ENCODE data around the gene RBMS1.
A peak's percentile ranks its signal among the peaks of the same experiment; 100 is the strongest.

The RBMS1 gene

GRCh38 chr2:160415991-160416390 lies 77.6 kb downstream of the RBMS1 start:
- peaks cover 83% of the 10 kb centered on the region for H3K27me3 ChIP-seq (ENCODE audit: low read depth, low read length)
- H2AFZ ChIP-seq (ENCODE audit: low read depth, low read length), result no peak overlapping the region
- no peaks in the 10 kb centered on the region for H3K9me3 ChIP-seq (ENCODE audit: insufficient read depth, low read length)
- no peak overlapping the region for H3K9ac ChIP-seq (ENCODE audit: low read length)
- H4K20me1 ChIP-seq (ENCODE audit: insufficient read depth, low read length), result no peaks in the 10 kb centered on the region
- no peak overlapping the region for H3K27ac ChIP-seq (ENCODE audit: low read length)
- TF ChIP-seq CTCF (IDR thresholded peaks at IDR 0.05; ENCODE audit: low read depth, low read length) (no peak), EZH2phosphoT487 (IDR thresholded peaks at IDR 0.05; ENCODE audit: low read depth) (no peak)
- H3K36me3 ChIP-seq (replicated peaks; ENCODE audit: low read depth, low read length), result no peaks in the 10 kb centered on the region
- peaks cover 17% of the 10 kb centered on the region for H3K4me1 ChIP-seq (ENCODE audit: low read length)
- H3K4me2 ChIP-seq (ENCODE audit: low read length), result no peak overlapping the region
- H3K4me3 ChIP-seq (ENCODE audit: low read length), result no peak overlapping the region
- H3K79me2 ChIP-seq (ENCODE audit: low read length), result no peaks in the 10 kb centered on the region

GRCh38 chr2:160411955-160412354 lies 81.7 kb downstream of the RBMS1 start:
- Histone ChIP-seq H3K9ac (ENCODE audit: low read length) (no peak overlapping the region), H3K4me2 (ENCODE audit: low read length) (peak overlapping the region; percentile 43), H2AFZ (ENCODE audit: low read depth, low read length) (no peak overlapping the region), H4K20me1 (ENCODE audit: insufficient read depth, low read length) (no peaks in the 10 kb centered on the region), H3K79me2 (ENCODE audit: low read length) (no peaks in the 10 kb centered on the region), H3K27me3 (ENCODE audit: low read depth, low read length) (peaks cover 68% of the 10 kb centered on the region), H3K36me3 (replicated peaks; ENCODE audit: low read depth, low read length) (no peaks in the 10 kb centered on the region), H3K4me3 (ENCODE audit: low read length) (0 out of 2 replicates have a peak overlapping the region, but pooled peaks have one; percentile 3), H3K9me3 (ENCODE audit: insufficient read depth, low read length) (no peaks in the 10 kb centered on the region), H3K27ac (ENCODE audit: low read length) (no peak overlapping the region), H3K4me1 (ENCODE audit: low read length) (peaks cover 22% of the 10 kb centered on the region)
- TF ChIP-seq EZH2phosphoT487 (IDR thresholded peaks at IDR 0.05; ENCODE audit: low read depth) (no peak), CTCF (IDR thresholded peaks at IDR 0.05; ENCODE audit: low read depth, low read length) (no peak)

- no peak overlapping the region for H3K4me3 ChIP-seq (ENCODE audit: low read length)
- H3K4me1 ChIP-seq (ENCODE audit: low read length), result peaks cover 27% of the 10 kb centered on the region
- H3K9me3 ChIP-seq (ENCODE audit: insufficient read depth, low read length), result no peaks in the 10 kb centered on the region
- H4K20me1 ChIP-seq (ENCODE audit: insufficient read depth, low read length), result no peaks in the 10 kb centered on the region
- no peak overlapping the region for H3K9ac ChIP-seq (ENCODE audit: low read length)
- no peak overlapping the region for H3K27ac ChIP-seq (ENCODE audit: low read length)
- H3K79me2 ChIP-seq (ENCODE audit: low read length), result no peaks in the 10 kb centered on the region
- peaks cover 62% of the 10 kb centered on the region for H3K27me3 ChIP-seq (ENCODE audit: low read depth, low read length)
- TF ChIP-seq CTCF (IDR thresholded peaks at IDR 0.05; ENCODE audit: low read depth, low read length) (no peak), EZH2phosphoT487 (IDR thresholded peaks at IDR 0.05; ENCODE audit: low read depth) (no peak)
- no peak overlapping the region for H2AFZ ChIP-seq (ENCODE audit: low read depth, low read length)
- H3K36me3 ChIP-seq (replicated peaks; ENCODE audit: low read depth, low read length), result no peaks in the 10 kb centered on the region
- H3K4me2 ChIP-seq (ENCODE audit: low read length), result peak overlapping the region; percentile 43
Measured at GRCh38 chr2:160411167-160411566, 82.4 kb downstream of the RBMS1 start.

GRCh38 chr2:160409480-160409879 lies 84.1 kb downstream of the RBMS1 start:
- no peak overlapping the region for H3K4me3 ChIP-seq (ENCODE audit: low read length)
- TF ChIP-seq CTCF (IDR thresholded peaks at IDR 0.05; ENCODE audit: low read depth, low read length) (no peak), EZH2phosphoT487 (IDR thresholded peaks at IDR 0.05; ENCODE audit: low read depth) (no peak)
- H4K20me1 ChIP-seq (ENCODE audit: insufficient read depth, low read length), result no peaks in the 10 kb centered on the region
- no peak overlapping the region for H3K4me2 ChIP-seq (ENCODE audit: low read length)
- no peaks in the 10 kb centered on the region for H3K9me3 ChIP-seq (ENCODE audit: insufficient read depth, low read length)
- H3K9ac ChIP-seq (ENCODE audit: low read length), result no peak overlapping the region
- peaks cover 46% of the 10 kb centered on the region for H3K27me3 ChIP-seq (ENCODE audit: low read depth, low read length)
- H3K79me2 ChIP-seq (ENCODE audit: low read length), result no peaks in the 10 kb centered on the region
- H3K27ac ChIP-seq (ENCODE audit: low read length), result no peak overlapping the region
- H3K36me3 ChIP-seq (replicated peaks; ENCODE audit: low read depth, low read length), result no peaks in the 10 kb centered on the region
- H3K4me1 ChIP-seq (ENCODE audit: low read length), result peaks cover 28% of the 10 kb centered on the region
- no peak overlapping the region for H2AFZ ChIP-seq (ENCODE audit: low read depth, low read length)

Measured in OCI-LY3 (cell line).